Calu3 (cell line): ENCODE data around the gene KCNG4. TPM values are rescaled to one million over a fixed set of nuclear protein-coding genes. Genes with fewer than 3 reads are reported as not detected.

ENCODE experiments used
- BruUV-seq: library from RNA; stranded (reverse); fragments of 400-500 nt; replicated peaks from 2 replicates; lab custom pipeline; 2021; lab: Mats Ljungman, UMichigan
- CTCF ChIA-PET: fragments of 300-600 bp; sonication (Branson Sonifier 250); formaldehyde crosslinking; loops from one replicate; lab custom pipeline; 2022; ENCODE audit warnings: antibody characterized with exemption; lab: Charles Lee
- DNase-seq: peaks from one replicate; pipeline ENCODE4 v3.0.0; 2022
- H3K27ac Mint-ChIP-seq: one replicate; pipeline ENCODE4 v1.8.0; 2022; ENCODE audit warnings: mixed read lengths; ENCODE audit not compliant: unreplicated experiment
- H3K27me3 Mint-ChIP-seq: one replicate; pipeline ENCODE4 v1.8.0; 2022; ENCODE audit warnings: mixed read lengths; ENCODE audit not compliant: unreplicated experiment
- H3K36me3 Mint-ChIP-seq: one replicate; pipeline ENCODE4 v1.8.0; 2022; ENCODE audit warnings: mild to moderate bottlenecking, moderate library complexity, mixed read lengths; ENCODE audit not compliant: insufficient read depth, unreplicated experiment
- H3K4me1 Mint-ChIP-seq: one replicate; pipeline ENCODE4 v1.8.0; 2022; ENCODE audit warnings: mild to moderate bottlenecking, low read depth, mixed read lengths; ENCODE audit not compliant: unreplicated experiment
- H3K4me3 Mint-ChIP-seq: one replicate; pipeline ENCODE4 v1.8.0; 2022; ENCODE audit warnings: mild to moderate bottlenecking, low read depth, moderate library complexity, mixed read lengths; ENCODE audit not compliant: unreplicated experiment
- H3K9me3 Mint-ChIP-seq: one replicate; pipeline ENCODE4 v1.8.0; 2022; ENCODE audit warnings: low read depth, mixed read lengths; ENCODE audit not compliant: unreplicated experiment
- intact Hi-C: fragments of 100-400 bp; cut with micrococcal nuclease; formaldehyde crosslinking; loops from one replicate; pipeline ENCODE4 v1.10.0; 2022; ENCODE audit not compliant: unreplicated experiment
- total RNA-seq: library from RNA; stranded (reverse); gene quantifications from 2 replicates; pipeline ENCODE4 v1.2.3, GENCODE V29; 2022
- TF ChIP-seq, protein P1 (sequence below): fragments of 200-600 bp; IDR thresholded peaks from one replicate; pipeline ENCODE4 v1.8.0; 2022; ENCODE audit warnings: antibody characterized with exemption; ENCODE audit not compliant: unreplicated experiment

The KCNG4 gene
- total RNA-seq, 1 experiment from 2014 or later = not detected

DNA sequence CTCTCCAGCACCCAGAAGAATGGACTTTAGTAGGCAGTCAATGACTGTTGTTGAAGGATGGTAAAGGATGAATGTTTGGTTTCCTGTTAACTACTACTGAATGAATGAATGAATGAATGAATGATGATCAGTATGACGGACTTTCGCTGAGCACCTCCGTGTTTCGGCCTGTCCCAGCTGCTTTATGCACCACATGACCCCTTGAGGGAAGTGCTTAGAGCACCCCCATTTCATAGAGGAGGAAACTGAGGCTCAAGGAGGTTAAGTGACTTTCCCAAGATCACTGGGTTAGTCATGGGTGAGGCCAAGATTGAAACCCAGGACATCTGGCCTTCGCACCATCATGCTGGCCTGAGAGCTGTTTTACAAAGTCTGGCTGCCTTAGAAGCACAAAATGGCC lies 6.8 kb downstream of the KCNG4 start:
- H3K9me3 Mint-ChIP-seq = no peaks in the 10 kb centered on the region
- CTCF ChIA-PET = interaction anchor here (0.7 kb wide), 1 partner anchor 9 kb away, joined by 3 read pairs; no protein-coding TSS in a partner anchor
- peaks cover 3% of the 10 kb centered on the region for H3K4me1 Mint-ChIP-seq
- H3K27ac Mint-ChIP-seq = no peak overlapping the region
- peaks cover 76% of the 10 kb centered on the region for H3K27me3 Mint-ChIP-seq
- intact Hi-C loops = no loop called here
- no TSS peak for BruUV-seq
- H3K4me3 Mint-ChIP-seq = no peak overlapping the region
- H3K36me3 Mint-ChIP-seq = no peaks in the 10 kb centered on the region
- TF ChIP-seq, protein P1, sequence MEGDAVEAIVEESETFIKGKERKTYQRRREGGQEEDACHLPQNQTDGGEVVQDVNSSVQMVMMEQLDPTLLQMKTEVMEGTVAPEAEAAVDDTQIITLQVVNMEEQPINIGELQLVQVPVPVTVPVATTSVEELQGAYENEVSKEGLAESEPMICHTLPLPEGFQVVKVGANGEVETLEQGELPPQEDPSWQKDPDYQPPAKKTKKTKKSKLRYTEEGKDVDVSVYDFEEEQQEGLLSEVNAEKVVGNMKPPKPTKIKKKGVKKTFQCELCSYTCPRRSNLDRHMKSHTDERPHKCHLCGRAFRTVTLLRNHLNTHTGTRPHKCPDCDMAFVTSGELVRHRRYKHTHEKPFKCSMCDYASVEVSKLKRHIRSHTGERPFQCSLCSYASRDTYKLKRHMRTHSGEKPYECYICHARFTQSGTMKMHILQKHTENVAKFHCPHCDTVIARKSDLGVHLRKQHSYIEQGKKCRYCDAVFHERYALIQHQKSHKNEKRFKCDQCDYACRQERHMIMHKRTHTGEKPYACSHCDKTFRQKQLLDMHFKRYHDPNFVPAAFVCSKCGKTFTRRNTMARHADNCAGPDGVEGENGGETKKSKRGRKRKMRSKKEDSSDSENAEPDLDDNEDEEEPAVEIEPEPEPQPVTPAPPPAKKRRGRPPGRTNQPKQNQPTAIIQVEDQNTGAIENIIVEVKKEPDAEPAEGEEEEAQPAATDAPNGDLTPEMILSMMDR = no peak
- no peak for DNase-seq

DNA sequence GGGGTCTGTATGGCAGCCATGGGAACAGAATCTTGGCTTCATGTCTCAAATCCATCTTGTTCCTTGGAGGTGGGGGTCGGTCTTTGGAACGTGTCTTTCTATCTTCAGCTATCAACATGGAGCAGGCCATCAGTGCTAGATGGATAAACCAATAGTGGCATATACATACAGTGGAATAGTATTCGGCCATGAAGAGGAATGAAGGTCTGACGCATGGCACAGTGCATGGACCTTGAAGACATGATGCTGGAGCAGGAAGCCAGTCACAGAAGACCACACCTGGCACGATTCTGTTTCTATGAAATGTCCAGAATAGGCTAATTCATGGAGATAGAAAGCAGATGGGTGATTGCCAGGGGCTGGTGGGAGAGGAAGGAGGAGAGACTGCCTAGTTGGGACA lies 7.8 kb downstream of the KCNG4 start:
- CTCF ChIA-PET = interaction anchor here (0.7 kb wide), 2 partner anchors 10 to 14 kb away, joined by 3 to 8 read pairs; no protein-coding TSS in a partner anchor
- Mint-ChIP-seq H3K27me3 (peaks cover 67% of the 10 kb centered on the region), H3K4me3 (no peak overlapping the region), H3K36me3 (no peaks in the 10 kb centered on the region), H3K4me1 (peaks cover 9% of the 10 kb centered on the region), H3K9me3 (no peaks in the 10 kb centered on the region), H3K27ac (no peak overlapping the region)
- intact Hi-C loops = no loop called here
- DNase-seq = no peak
- no TSS peak for BruUV-seq
- TF ChIP-seq, protein P1 = no peak

- TF ChIP-seq, protein P1 = no peak
- intact Hi-C loops = no loop called here
- CTCF ChIA-PET = interaction anchor here (0.6 to 0.7 kb wide), 2 partner anchors 251 to 648 kb away, joined by 6 read pairs; no protein-coding TSS in a partner anchor
- H3K27ac Mint-ChIP-seq = no peak overlapping the region
- no peak for DNase-seq
- no peaks in the 10 kb centered on the region for H3K36me3 Mint-ChIP-seq
- BruUV-seq = no TSS peak
- peaks cover 41% of the 10 kb centered on the region for H3K27me3 Mint-ChIP-seq
- no peak overlapping the region for H3K4me3 Mint-ChIP-seq
- H3K9me3 Mint-ChIP-seq = no peaks in the 10 kb centered on the region
- peaks cover 9% of the 10 kb centered on the region for H3K4me1 Mint-ChIP-seq
These were observed 10.3 kb downstream of the KCNG4 start for GRCh38 chr16:84229471-84229870.

- Mint-ChIP-seq H3K4me1 (peaks cover 9% of the 10 kb centered on the region), H3K27me3 (peaks cover 29% of the 10 kb centered on the region), H3K27ac (no peak overlapping the region), H3K9me3 (no peaks in the 10 kb centered on the region), H3K4me3 (no peak overlapping the region), H3K36me3 (no peaks in the 10 kb centered on the region)
- no TSS peak for BruUV-seq
- peak; percentile 53 for DNase-seq
- intact Hi-C loops = no loop called here
- TF ChIP-seq, protein P1 = no peak
- CTCF ChIA-PET = interaction anchor here (0.6 to 0.7 kb wide), 3 partner anchors 15 to 125 kb away, joined by 3 to 4 read pairs (median 3); no protein-coding TSS in a partner anchor
These were observed 11.5 kb downstream of the KCNG4 start for GRCh38 chr16:84228256-84228838.
